Endothelial cell of umbilical vein (primary cell): ENCODE data around the gene IGFL3.

ENCODE experiments used
- CTCF ChIP-seq, 2 donors: IDR thresholded peaks; 1 replicate in 1 of 2; 2 replicates in 1 of 2; pipeline ENCODE4 v1.5.1; 2011; ENCODE audit warnings: low read length in 2 of 2, mild to moderate bottlenecking in 2 of 2, moderate library complexity in 2 of 2, control low read depth in 1 of 2, inconsistent platforms in 1 of 2, low read depth in 1 of 2; ENCODE audit not compliant: insufficient read depth in 1 of 2; ENCODE audit errors: extremely low read depth in 1 of 2
- GATA2 ChIP-seq: IDR thresholded peaks from 2 replicates; pipeline ENCODE4 v1.7.0; 2011; ENCODE audit warnings: low read depth, mild to moderate bottlenecking, moderate library complexity, mixed read lengths, low read length; ENCODE audit not compliant: insufficient read length, insufficient read depth
- POLR2A ChIP-seq: IDR thresholded peaks from 2 replicates; pipeline ENCODE4 v1.6.1; 2012; ENCODE audit warnings: low read depth, mild to moderate bottlenecking, control low read depth, low read length
- POLR2AphosphoS5 ChIP-seq: IDR thresholded peaks from 2 replicates; pipeline ENCODE4 v1.6.1; 2012; ENCODE audit warnings: low read depth, mild to moderate bottlenecking, control low read depth, low read length, moderate library complexity; ENCODE audit not compliant: insufficient read depth

DNA sequence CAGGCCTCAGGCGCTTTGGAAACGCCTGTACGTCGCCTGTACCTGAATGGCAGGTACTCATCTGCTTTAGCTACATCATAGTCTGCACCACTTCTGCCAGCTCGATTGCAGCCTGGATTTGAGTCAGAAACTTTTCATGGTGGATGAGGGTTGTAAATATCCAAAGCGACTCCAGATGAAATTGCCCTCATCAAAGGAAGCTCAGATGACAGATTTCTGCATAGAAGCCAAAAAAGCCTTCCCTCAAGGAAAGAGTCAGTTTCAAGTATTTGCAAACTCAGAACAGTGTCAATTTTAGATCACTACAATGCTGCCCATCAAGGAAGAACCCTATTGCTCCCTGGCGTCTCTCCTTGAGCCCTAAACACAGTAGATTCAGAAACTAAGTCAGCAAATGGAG, 44.9 kb downstream of the IGFL3 start:
- TF ChIP-seq POLR2A (no peak), CTCF (IDR thresholded peaks at IDR 0.05; ENCODE audit: extremely low read depth in 1 of 2, insufficient read depth in 1 of 2, low read depth in 1 of 2, low read length in 2 of 2) (no peak), GATA2 (no peak), POLR2AphosphoS5 (no peak)
